NCI-H2107 (cell line): ENCODE data around the gene RBM33.
"Not testable (repeated sequence)": the region's sequence is repeated elsewhere in the genome, so short reads cannot be mapped to it uniquely, and the experiment has no call there.

ENCODE experiments used
- DNase-seq: peaks from one replicate; lab custom pipeline; 2025; lab: John Stamatoyannopoulos, UW

RBM33 gene

DNA sequence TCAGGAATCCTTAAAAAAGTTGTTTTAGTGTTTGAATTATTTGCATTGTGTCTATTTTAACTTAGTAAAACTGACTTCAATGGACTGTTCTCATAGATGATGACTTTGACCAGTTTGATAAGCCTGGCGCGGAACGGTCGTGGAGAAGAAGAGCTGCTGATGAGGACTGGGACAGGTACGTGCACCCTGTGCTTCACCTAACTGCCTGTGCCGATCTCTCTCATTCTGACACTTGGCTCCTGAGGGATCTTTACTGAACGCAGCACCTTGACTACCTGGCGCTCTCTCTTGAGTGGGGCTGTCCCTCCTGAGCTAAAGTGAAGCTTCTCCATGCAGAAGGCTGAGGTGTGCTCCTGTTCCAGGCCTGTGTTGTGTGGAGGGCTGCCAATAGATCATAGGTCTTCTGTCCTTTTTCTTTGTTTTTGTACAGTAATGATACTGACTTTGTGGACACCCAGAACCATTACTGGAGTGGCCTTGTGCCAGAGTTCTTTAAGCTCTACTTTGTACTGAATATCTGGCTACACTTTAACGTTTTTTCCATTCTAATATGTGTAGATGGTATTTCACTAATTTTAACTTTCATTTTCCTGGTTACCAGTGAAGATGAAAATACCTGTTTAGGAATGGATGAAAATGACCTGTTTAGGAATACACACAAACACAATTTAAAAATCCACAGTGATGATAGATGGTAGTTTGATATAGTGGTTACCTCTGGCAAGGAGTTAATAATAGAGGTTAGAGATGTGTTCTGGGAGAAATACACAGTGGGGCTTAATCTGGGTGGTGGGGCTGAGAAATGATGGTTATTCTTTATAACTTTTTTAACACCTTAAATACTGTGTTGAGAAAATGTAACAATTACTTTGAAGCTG is 20.9 kb downstream of the RBM33 start:
- DNase-seq: no peak

DNA sequence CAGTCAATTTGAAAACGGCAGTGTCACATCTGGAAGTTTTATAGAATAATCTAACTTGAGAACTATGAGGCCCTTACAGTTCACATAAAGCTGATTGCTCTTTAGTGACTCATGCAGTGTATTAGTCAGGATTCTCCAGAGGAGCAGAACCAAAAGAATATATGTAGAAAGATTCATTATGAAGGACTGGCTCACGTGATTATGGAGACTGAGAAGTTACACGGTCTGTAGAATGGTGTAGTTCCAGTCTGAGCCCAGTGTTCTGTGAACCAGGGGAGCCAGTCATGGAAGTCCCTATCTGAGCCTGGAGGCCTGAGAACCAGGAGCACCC is 21.5 kb downstream of the RBM33 start:
- no peak for DNase-seq

DNA sequence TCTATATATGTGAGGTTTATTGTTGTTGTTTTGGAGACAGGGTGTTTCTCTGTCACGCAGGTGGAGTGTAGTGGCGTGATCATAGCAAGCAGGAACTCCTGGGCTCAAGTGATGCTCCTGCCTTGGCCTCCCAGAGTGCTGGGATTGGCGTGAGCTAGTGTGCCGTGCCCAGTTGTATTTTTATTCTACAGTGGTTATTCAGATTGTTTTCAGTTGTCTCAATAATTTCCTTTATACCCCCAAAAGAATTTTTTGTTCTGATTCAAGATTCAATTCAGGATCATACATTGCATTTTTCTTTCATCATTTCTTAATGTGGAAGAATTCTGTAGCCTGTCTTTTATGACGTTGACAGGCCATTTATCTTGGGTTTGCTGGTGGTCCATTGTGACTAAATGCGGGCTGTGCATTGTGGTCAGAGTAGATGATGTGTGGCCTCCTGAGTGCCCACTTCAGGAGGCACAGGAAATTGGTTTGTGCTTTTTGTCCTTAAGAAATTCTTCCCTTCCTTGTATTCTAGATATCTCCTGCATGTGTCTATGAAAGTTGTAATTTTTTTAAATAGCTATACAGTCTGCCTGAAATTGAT is 22.9 kb downstream of the RBM33 start:
- no peak for DNase-seq

DNA sequence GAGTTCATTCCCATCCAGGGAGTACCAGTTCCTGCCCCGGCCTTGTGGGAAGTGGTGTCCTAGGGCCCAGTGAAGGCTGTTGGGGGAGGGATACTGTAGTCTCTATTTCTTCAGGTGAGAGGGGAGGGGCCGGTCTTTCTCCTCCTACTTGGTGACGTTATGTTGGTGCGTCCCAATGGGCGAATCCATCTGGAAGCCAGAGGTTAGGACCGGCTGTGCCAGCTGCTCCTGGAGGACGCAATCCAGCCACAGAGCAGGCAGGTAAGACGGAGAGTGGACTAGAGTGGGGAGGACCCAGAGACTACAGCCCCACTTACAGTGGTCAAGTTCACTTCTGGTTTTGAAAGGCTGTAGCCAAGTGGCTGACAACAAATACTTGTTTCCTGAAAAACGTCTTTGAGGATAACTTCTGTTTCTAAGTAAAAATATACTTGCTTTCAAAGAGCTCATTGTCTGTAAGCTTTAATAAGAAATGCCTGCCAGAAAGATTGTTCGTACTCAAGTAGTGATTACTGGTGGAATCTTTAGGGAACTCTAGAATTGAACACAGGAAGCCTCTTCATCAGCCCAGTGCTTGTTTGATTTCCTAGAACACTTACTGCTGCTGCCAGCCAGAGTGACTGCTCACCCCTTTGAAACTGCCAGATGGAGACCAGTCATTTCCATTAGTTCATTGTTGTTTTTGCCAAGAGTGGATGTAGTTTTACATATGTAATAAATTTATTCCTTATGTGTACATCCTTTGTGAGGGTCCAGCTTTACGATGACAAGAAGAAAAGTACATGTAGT is 25.4 kb downstream of the RBM33 start:
- DNase-seq: no peak

DNA sequence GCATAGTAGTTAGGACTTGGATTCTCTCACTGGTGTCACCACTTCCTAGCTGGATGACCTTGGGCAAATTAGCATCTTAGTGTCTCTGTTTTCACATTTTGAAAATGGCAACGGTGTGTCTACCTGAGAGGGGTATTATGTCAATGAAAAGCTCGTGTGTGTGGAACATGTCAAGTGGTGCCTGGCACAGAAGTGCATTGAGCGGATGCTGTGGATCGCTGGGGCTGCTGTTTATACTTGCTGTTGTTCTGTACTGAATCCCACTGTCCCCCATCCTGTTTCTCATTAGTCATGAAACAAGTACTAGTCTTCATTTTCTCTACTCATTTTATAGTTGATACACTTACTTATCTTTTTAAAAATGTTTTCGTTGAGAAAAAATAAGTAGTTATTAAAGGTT is 26.1 kb downstream of the RBM33 start:
- no peak for DNase-seq

DNA sequence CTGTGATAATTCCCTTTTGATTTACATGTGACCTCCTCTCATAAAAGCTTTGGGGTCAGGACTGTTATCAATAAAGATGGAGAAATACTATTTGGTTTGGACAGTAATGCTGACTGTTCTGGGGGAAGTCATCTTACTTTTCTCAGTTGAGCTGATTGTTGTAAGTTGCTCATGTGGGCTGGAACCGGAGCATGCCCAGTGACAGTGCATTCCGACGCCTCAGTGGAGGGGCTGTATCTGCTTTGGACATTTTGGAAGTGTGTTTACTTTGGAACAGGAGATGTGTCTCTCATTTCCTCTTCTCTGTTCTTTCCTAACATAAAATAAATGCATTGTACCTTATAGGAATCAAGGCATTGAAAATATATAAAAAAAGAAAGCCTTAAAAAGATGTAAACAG is 30.1 kb downstream of the RBM33 start:
- no peak for DNase-seq

DNA sequence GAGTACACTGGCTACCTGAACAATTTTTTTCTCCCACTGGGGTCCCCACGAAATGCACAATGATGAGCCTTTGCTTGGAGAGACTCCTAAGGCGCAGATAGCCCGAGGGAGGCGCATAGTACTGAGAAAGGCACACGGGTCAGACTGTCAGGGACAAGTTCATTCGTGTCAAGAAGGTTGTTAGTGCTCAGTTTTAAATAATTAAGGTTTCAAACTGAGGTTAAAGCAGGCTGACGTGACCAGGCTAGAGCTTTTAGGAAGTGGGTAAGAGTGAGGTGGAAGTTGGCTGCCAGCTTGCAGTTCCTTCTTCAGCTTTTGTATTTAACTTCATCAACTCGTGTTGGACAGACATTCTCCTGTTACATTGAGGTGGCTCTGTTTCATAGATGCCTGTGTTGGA is 31.6 kb downstream of the RBM33 start:
- no peak for DNase-seq

DNA sequence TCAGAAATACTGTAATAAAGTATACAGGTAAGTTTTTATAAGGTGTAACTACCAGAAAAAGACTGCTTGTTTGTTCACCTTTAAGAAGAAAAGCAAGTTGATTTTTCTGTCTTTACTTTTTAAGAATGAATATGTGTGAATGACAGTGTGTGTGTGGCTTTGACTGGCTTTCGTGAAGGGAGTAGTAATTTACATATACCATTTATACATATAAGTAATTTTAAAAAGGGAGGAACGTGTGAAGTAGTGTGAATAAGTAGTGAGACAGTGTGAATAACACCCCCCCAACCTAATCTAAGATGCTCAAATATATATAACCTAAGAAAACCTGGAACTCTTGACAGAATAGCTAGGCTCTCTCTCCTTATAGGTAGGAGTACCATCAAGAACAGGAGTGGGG is 33.2 kb downstream of the RBM33 start:
- no peak for DNase-seq

DNA sequence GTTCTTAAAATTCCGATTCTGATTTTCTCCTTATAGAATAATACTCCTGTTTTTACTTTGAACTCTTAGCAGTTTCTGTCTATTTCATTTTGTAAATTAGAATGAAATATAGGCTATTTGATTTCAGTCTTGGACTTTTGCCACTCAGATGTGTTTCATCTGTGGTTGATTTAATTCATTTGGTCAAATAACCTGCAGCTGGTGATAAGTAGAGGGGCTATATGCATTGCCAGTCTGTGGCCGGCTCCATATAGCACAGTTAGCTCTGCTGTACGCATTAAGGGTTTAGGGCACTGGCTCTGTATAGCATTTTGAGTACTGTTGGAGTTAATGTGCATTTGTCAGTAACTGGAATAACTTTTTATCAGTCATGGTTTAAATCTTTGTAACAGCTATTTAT is 35.7 kb downstream of the RBM33 start:
- DNase-seq: no peak

DNA sequence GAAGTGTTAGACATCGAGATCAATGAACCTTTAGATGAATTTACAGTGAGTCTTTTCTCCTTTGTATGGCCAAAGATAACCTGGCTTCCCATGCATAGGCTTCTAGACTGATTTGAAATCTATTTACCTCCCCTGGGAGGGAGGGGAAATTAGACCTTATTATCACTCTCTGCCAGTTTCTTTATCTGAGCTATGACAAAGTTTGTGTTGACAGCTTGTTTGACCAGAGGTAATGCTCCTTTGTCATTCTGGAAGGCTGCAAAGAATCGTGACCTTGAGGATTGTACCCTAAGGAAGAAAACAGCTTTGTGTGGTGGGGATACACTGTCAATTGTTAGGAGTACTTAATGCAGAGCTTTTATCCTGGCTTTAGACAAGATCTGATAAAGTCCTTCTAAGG is 36.4 kb downstream of the RBM33 start:
- DNase-seq: no peak

DNA sequence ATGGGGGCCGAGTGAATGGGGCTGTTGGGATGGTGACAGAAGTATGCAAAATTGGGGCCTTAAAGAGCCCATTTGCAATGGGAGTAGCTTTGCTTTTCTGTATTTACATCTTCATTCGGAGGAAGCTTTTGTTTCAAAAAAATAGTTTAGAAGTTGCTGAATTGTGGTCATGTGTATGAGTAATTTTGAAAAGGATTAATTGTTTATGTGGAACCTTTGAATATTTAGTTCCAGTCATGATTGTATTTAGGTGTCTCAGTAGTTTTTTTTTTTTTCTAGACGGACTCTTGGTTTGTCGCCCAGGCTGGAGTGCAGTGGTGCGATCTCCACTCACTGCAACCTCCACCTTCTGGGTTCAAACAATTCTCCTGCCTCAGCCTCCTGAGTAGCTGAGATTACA is 37.2 kb downstream of the RBM33 start:
- DNase-seq: no peak

DNA sequence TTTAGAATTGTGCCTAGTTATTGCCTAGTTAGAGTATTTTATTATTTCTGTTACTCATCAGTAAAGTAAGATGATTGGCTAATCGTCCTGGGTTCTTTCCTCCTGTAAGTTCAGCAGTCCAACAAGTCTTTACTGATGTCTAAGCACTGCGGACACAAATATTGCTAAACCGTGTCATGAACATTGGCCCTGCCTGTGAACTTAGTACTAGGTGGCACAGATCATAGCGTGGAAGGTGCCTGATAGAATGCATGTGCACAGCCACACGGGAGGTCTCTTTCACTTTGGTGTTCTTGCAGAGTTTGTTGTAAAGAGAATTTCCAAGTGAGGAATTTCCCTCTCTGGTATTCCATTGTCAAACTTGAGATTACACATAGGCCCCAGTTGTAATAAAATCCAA is 38.0 kb downstream of the RBM33 start:
- DNase-seq: no peak

DNA sequence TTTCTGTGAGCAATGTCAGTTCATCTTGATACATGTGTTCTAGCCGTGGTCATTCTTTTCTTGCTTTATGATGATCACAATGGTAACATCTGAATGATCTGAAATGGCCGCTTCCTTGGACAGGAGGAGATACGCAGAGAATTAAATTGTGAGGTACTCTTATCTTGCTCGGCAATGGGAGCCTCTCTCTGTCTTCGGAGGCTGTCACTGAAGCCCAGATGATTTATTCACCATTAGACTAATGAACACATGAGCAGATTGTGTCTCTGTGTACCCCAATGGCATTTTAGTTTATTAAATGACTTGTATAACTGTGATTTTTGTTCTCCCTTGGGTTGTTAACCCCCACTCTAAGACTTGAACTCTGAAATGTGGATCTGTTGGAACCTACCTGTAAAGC is 38.6 kb downstream of the RBM33 start:
- DNase-seq: no peak

DNA sequence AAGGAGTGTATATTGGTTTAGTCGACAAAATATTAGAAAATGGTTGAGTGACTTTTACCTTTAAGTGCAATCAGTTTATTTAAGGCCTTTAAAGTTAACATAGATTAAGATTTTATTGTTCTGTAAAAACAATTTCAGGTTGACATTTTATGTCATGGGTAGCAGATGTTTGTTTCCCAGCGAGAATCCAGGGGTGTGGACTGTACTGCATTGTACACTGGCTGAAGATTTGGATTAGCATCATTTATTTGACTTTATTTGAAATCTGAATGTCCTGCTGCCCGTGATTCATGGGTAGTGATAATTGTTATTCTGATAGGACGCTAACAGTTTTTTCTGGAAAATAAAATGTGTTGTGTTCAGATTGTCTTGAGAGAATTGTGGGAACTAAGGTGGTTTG is 39.3 kb downstream of the RBM33 start:
- DNase-seq: no peak

DNA sequence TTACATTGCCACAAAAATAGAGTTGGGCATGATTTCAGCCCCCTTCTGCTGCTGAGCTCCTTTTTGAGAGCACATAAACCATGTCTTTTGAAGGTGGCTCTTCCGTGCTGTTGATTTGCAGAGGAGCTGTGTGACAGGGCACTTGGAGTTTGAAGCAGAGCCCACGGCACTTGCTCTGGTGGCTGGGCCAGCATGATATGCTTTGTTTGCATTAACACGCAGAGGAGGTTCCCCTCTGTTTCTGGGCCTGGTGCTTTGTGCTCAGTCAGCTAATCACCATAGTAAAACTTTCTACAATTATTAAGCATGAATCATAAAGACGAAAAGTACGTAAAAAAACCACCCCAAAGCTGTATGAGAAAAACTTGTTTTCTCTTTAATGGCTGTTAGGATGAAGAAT is 40.1 kb downstream of the RBM33 start:
- no peak for DNase-seq

DNA sequence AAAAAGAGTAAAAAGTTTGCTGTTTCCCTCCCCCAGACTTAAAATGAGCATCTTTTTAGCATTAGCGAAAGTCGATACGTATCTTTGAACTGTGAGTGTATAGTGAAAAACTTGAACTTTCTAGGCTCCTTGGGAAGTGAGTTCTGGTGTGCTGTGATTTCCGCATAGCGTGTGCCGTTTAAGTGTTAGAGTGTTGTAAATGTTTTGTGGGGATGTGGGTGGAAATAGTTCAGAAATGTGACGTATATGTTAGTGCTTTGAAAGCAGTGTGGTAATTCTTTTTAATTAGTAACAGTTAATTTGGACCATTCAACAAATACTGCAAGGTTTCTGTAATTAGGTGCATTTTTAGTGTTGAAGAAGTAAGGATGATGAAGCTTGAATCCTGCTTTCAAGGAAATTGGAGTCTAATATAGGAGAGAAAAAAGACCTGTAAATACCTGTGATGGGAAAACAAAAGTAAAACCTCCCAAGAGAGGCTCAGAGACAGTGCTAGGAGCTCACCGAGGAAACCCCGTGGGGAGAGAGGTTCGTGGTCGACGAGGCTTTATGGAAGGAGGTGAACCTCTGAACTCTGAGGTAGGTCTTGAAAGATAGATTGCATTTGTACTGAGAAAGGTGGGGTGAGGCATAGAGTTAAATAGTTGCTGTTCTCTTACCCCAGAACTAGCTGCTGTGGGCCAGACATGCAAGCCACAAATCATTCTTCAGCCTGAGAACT is 40.8 kb downstream of the RBM33 start:
- DNase-seq: no peak

DNA sequence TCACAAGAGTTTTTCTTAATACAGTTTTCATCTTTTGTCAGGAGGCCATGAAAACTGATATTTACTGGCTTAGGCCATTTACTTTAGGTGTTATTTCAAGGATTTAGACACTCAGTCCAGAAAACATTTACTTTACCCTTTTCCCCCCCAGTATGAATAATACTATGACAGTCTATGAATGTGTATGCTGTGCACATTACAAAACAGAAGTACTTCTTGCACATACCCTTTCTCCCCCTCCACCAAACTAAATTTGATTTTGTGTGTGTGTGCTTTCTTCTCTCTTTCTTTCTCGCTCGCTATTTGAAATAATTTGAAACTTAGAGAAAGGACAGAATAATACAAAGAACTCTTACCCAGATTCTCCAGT is 41.3 kb downstream of the RBM33 start:
- DNase-seq: no peak

DNA sequence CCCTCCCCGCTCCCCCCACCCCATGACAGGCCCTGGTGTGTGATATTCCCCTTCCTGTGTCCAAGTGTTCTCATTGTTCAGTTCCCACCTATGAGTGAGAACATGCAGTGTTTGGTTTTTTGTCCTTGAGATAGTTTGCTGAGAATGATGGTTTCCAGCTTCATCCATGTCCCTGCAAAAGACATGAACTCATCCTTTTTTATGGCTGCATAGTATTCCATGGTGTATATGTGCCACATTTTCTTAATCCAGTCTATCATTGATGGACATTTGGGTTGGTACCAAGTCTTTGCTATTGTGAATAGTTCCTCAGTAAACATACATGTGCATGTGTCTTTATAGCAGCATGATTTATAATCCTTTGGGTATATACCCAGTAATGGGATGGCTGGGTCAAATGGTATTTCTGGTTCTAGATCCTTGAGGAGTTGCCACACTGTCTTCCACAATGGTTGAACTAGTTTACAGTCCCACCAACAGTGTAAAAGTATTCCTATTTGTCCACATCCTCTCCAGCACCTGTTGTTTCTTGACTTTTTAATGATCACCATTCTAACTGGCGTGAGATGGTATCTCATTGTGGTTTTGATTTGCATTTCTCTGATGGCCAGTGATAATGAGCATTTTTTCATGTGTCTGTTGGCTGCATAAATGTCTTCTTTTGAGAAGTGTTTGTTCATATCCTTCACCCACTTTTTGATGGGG is 42.3 kb downstream of the RBM33 start:
- not testable (repeated sequence) for DNase-seq

DNA sequence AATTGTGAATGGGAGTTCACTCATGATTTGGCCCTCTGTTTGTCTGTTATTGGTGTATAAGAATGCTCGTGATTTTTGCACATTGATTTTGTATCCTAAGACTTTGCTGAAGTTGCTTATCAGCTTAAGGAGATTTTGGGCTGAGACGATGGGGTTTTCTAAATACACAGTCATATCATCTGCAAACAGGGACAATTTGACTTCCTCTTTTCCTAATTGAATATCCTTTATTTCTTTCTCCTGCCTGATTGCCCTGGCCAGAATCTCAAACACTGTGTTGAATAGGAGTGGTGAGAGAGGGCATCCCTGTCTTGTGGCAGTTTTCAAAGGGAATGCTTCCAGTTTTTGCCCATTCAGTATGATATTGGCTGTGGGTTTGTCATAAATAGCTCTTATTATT is 43.8 kb downstream of the RBM33 start:
- DNase-seq: not testable (repeated sequence)

DNA sequence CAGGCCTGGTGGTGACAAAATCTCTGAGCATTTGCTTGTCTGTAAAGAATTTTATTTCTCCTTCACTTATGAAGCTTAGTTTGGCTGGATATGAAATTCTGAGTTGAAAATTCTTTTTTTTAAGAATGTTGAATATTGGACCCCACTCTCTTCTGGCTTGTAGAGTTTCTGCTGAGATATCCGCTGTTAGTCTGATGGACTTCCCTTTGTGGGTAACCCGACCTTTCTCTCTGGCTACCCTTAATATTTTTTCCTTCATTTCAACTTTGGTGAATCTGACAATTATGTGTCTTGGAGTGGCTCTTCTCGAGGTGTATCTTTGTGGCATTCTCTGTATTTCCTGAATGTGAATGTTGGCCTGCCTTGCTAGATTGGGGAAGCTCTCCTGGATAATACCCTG is 46.2 kb downstream of the RBM33 start:
- not testable (repeated sequence) for DNase-seq

DNA sequence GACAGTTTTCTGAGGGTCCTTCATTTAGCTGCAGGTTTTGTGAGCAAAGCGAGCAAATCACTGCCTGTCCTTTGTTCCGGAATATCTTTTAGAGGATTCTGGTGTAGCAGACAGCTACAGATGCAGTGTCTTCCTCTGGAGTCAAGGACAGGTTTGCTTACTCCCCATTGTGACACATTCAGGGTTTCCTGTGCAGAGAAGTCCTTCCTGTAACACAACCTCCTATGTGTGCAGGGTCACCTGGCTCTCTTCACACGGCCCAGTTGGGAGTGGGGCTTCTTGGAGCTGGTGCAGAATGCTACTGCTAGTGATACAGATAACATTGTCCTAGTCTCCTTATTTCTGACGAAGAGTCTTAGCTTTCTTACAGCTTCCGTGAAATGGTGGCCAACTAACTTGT is 47.9 kb downstream of the RBM33 start:
- DNase-seq: no peak

DNA sequence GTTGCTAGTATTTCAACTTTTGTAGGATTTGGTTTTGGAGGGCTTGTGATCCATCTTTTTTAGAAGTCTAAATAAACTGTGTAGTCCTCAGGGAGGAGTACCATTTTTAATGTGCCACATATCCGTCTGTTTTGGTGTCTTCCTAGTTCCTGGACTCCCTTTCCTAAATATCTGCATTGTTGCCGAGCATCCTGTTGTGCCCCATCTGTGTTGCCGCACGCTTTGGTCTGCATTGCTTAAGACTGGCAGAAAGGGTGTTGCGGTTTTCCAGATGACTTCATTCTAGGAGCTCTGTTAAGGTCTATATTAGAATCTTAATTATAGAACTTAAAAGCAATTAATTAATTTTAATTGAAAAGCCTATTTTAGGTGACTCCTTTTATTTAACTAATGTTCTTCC is 49.4 kb downstream of the RBM33 start:
- no peak for DNase-seq
